Measurements from ENCODE around the gene NUDT1.

DNA sequence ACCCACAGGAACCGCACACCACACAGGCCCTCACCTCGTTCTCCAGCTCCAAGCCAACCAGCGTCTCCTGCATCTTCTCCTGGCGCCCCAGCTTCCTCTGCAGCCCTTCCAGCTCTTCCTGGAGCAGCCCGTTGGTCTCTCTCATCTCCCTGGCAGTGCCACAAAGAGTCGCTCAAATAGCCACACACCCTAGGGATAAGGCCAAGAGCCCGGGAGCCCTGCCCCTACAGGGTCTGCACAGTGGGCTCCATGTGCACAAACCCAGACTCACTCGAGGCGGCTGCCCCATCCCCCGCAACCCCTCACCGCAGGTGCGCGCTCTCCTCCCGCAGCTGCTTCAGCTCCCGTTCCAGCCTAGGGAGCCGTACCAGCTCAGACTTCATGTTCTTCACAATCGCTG, 26.2 kb upstream of the NUDT1 start:
- TF ChIP-seq YY1 (IDR thresholded peaks at IDR 0.05; ENCODE audit: low read depth) (no peak), EP300 (IDR thresholded peaks at IDR 0.05; ENCODE audit: borderline replicate concordance) (no peak), FOXM1 (IDR thresholded peaks at IDR 0.05; ENCODE audit: borderline replicate concordance, low read depth) (no peak), CEBPB (IDR thresholded peaks at IDR 0.05) (no peak), EGR1 (IDR thresholded peaks at IDR 0.05) (no peak), RAD21 (IDR thresholded peaks at IDR 0.05; ENCODE audit: low read depth) (no peak), CREB1 (IDR thresholded peaks at IDR 0.05; ENCODE audit: low read depth) (no peak), MAX (IDR thresholded peaks at IDR 0.05) (no peak)
- TF ChIP-seq, protein P1, sequence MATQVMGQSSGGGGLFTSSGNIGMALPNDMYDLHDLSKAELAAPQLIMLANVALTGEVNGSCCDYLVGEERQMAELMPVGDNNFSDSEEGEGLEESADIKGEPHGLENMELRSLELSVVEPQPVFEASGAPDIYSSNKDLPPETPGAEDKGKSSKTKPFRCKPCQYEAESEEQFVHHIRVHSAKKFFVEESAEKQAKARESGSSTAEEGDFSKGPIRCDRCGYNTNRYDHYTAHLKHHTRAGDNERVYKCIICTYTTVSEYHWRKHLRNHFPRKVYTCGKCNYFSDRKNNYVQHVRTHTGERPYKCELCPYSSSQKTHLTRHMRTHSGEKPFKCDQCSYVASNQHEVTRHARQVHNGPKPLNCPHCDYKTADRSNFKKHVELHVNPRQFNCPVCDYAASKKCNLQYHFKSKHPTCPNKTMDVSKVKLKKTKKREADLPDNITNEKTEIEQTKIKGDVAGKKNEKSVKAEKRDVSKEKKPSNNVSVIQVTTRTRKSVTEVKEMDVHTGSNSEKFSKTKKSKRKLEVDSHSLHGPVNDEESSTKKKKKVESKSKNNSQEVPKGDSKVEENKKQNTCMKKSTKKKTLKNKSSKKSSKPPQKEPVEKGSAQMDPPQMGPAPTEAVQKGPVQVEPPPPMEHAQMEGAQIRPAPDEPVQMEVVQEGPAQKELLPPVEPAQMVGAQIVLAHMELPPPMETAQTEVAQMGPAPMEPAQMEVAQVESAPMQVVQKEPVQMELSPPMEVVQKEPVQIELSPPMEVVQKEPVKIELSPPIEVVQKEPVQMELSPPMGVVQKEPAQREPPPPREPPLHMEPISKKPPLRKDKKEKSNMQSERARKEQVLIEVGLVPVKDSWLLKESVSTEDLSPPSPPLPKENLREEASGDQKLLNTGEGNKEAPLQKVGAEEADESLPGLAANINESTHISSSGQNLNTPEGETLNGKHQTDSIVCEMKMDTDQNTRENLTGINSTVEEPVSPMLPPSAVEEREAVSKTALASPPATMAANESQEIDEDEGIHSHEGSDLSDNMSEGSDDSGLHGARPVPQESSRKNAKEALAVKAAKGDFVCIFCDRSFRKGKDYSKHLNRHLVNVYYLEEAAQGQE (IDR thresholded peaks at IDR 0.05; ENCODE audit: low read depth): no peak

All from Ishikawa (cell line).